Kidney capillary endothelial cell (primary cell): Measurements from ENCODE around the gene CLPX.
"Not testable (repeated sequence)": the region's sequence is repeated elsewhere in the genome, so short reads cannot be mapped to it uniquely, and the experiment has no call there.

Experiments used
- DNase-seq: peaks from one replicate; pipeline ENCODE4 v3.0.0-alpha.2; 2018; ENCODE audit warnings: low spot score

The CLPX gene

GRCh38 chr15:65204931-65205660 lies 20.0 kb upstream of the CLPX start:
- DNase-seq: no peak

GRCh38 chr15:65204236-65204930 lies 19.2 kb upstream of the CLPX start:
- DNase-seq: no peak

GRCh38 chr15:65201918-65202317 lies 16.8 kb upstream of the CLPX start:
- DNase-seq: no peak

GRCh38 chr15:65198571-65198970 lies 13.4 kb upstream of the CLPX start:
- DNase-seq: no peak

DNA sequence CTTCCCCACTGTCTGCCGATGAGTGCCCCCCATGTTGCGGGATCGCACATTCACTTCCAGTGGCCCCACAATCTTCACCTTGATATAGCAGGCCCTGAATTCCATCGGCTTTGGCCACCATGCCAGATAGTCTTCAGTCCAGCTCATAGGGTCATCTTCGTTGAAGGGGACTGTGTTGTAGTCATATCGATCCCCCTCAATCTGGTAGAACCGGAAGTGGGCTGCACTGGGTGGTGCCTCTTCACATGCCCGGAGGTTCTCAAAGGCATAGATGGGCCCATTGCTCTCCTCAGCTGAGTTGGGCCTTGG lies 12.1 kb upstream of the CLPX start:
- DNase-seq: no peak

DNA sequence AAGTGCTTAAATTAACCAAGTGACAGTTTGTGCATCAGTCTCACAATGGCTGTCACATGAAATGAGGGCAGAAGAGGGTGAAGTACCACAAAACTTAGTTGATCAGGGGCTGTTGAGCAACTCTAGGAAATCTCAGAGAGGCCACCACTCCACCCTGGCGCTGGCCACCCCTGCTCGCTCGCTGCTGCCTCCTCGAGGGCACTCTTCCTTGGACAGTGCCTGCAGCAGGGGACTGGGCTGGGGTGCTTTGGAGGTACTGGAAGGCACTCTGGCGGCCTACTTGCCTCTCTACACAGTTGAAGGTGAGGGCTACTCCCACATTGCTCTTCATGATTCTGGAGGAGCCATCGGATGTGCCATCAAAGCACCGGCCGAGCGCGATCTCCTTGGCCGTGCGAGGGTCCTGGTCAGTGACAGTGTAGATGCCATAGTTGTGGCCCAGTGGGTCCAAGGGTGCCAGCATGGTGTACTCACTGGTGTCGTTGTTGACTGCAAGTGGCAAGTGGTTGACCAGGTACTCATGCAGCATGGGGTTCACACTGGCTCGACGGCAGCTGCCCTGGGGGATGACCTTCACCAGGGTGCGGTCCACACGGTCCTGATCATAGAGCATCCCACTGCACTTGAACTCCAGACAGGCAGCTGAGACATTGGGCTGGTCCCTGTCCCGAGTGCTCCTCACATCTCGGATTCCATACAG lies 11.6 kb upstream of the CLPX start:
- DNase-seq: no peak

DNA sequence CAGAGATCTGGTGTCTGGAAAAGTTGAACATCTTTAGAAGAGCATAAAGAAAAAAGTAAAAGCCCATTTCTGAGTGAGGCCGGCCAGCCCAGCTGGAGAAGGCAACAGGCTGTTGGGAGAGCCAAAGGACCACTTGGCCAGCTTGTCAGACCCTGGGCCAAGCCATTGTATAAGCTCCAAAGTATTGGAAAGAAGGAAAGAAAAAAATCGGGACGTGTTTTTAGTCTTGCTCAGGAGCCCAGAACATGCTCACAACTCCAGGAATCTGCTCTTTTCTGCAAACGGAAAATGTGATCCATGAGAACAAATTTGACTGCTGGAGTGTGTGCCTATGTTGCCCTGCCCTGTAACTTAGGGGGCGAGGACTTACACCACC lies 10.4 kb upstream of the CLPX start:
- DNase-seq: no peak

GRCh38 chr15:65194826-65195547 lies 9.8 kb upstream of the CLPX start:
- no peak for DNase-seq

DNA sequence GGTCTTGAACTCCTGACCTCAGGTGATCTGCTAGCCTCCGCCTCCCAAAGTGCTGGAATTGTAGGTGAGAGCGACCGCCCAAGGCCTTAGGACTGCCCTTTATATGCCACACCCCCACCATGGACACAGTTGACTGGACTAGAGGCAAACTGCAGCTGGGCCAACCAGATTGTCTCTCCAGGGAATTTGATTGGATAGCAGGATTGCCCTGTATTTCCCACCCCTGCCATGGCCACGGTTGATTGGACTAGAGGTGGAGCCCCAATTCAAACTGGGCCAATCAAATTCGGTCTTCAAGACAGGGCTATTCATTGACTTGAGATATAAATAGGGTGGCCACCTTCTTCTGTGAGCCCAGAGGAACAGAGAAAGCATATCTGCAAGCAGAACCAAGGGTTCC lies 6.9 kb upstream of the CLPX start:
- DNase-seq: no peak

DNA sequence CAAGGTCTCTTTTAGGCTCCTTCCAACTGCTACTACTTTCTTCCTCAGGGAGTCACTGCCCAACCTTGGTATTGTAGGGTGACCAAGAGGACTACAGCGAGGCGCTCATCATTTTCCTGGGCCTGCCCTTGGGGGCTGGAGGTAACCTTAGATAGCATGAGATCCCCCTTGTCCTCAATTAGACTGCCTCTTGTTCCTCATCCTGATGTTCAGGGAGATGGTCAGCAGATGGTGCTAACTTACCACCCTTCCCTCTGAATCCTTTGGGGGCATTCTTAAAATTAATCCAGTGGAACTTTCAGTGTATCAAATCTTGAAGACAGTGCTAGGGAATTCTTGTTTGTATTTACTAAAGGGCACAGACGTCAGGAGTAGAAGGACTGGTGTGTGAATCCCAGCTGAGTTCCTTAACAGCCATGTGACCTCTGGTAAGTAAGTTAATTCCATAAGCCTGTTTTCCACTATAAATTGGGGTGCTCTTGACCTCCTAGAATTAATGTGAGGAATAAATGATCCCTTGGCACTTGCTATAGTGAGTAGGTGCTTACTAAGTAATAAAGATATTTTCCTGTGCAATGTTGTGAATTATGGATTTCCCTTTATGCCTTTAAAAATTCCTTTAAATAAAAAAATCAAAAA lies 4.1 kb upstream of the CLPX start:
- DNase-seq: peak; percentile 40

GRCh38 chr15:65188472-65188871 lies 3.3 kb upstream of the CLPX start:
- not testable (repeated sequence) for DNase-seq

DNA sequence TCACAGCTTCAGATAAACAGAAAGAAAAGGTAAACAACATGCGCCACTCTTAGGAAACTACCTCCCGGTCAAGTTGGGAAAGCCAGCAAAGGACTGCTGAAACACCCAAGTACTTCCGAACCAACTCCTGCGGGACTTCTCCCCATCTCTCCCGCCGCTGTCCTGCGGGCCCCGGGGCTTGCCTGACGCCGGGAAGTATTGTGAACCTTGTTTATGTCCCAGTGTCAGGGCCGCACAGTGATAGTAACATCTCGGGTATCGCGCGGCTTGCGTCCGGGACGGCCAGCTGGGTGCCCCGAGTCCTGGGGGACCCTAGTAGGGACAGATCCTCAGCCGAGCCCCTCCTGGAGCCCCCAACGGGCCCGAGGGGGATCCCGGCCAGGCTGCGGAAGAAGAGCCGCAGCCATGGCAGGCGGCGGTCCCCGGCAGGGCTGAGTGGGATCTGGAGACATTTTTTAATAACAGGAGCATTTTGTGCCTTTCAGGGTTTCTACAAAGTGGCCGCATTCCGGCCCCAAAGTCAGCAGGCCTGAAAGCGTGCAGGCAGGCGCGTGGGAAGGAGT lies 756 bp downstream of the CLPX start:
- peak; percentile 49 for DNase-seq

DNA sequence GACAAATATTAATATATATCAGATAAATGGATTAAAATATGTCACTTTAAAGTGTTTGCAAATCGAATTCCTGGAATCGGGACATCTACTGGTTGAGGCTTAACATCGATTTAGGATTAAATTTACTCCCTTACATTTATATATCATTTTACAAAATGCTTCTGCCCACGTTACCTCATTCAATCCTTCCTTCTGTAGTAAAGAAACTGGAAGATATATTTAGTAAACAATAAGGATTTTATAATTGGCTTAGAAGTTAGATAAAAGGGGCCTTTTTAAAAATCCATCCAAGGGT lies 1.3 kb downstream of the CLPX start:
- DNase-seq: peak; percentile 22

DNA sequence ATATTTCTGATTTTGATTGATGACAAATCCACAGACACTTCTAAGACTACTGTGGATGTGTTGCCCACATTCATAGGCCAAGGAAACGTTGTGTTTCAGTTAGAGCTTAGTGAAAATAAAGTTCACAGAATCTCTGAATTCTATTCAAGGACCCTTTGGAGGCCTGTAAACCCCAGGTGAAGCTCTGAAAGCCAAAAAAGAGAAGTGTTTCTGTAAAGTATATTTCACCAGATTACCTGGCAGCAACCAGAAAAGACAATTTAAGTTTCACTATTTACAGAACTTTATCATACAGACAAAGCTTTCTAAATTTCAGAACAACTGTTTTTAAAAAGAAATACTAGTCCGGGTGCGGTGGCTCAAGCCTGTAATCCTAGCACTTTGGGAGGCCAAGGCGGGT lies 2.6 kb downstream of the CLPX start:
- no peak for DNase-seq

GRCh38 chr15:65181582-65182353 lies 3.4 kb downstream of the CLPX start:
- DNase-seq: not testable (repeated sequence)

GRCh38 chr15:65180167-65180566 lies 5.0 kb downstream of the CLPX start:
- DNase-seq: no peak

DNA sequence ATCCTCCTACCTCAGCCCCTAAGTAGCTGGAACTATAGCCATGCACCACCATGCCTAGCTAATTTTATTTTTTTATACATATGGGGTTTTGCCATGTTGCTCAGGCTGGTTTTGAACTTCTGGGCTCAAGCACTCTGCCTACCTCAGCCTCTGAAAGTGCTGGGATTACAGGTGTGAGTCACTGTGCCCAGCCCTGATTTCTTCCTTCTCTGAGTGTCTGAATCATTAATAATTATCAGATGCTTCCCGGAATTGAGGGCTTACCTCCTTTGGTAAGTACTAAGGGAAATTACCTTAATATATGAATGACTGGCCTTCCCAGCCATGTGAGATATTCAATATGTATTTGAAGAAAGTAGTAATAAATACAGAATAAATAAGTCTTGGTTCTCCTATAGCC lies 7.2 kb downstream of the CLPX start:
- no peak for DNase-seq

DNA sequence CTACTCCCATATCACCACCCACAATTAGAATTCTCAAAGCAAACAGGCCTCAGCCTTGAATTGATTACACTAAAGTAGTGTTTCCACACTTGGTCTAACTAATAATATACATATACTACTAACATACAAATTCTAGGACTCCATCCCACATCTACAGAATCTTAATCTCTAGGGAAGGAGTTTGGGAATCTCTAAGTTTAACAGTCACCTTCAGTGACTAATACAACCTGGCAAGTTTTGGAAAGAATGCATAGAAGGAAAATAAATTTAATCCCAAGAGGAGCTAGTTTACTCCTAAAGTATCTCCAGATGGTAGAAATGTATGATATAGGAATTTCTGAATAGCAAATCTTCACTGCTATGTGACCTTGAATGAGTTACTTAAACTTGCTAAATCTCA lies 9.1 kb downstream of the CLPX start:
- no peak for DNase-seq

- no peak for DNase-seq
Observed at GRCh38 chr15:65175511-65175910, 9.6 kb downstream of the CLPX start.

DNA sequence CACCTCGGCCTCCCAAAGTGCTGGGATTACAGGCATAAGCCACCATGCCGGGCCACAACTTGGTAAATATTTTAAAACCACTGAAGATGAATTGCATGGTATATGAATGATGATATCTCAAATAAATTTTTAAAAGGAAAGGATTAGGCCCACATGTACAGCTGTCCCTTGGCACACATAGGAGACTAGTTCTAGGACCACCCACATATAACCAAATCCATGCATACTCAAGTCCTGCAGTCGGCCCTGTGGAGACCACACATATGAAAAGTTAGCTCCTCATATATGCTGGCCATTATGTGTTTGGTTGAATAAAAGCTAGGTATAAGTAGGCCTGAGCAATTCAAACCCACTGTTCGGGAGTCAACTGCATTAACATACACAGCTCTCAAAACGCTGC lies 10.6 kb downstream of the CLPX start:
- DNase-seq: no peak

- DNase-seq: no peak
Observed at GRCh38 chr15:65172531-65172930, 12.6 kb downstream of the CLPX start.
